Caco-2 (cell line): Measurements from ENCODE around the gene CRTAC1. TPM values are rescaled to one million over a fixed set of nuclear protein-coding genes. Genes with fewer than 3 reads are reported as not detected.

Experiments used
- BruUV-seq: library from RNA; stranded (reverse); fragments of 400-500 nt; replicated peaks from 2 replicates; lab custom pipeline; 2021; lab: Mats Ljungman, UMichigan
- CTCF ChIA-PET: fragments of 300-600 bp; sonication (Branson Sonifier 250); formaldehyde crosslinking; loops from one replicate; lab custom pipeline; 2022; ENCODE audit warnings: antibody characterized with exemption; lab: Charles Lee
- POLR2A ChIA-PET: fragments of 300-600 bp; sonication (Branson Sonifier 250); formaldehyde crosslinking; loops from one replicate; lab custom pipeline; 2022; ENCODE audit warnings: antibody characterized with exemption; lab: Charles Lee
- DNase-seq, 2 experiments: peaks; one replicate each; pipeline versions ENCODE4 v3.0.0 to v3.0.0-alpha.2; 2020 to 2022
- H3K27me3 ChIP-seq: replicated peaks from 2 replicates; pipeline ENCODE4 v1.6.0; 2011; ENCODE audit warnings: low read length; ENCODE audit not compliant: control insufficient read depth, insufficient read depth
- H3K36me3 ChIP-seq: 2 replicates; pipeline ENCODE4 v1.5.1; 2011; ENCODE audit warnings: low read length; ENCODE audit not compliant: control insufficient read depth, insufficient read depth
- H3K4me1 ChIP-seq: fragments of 250-450 bp; sonication (Bioruptor Pico); 2 replicates; pipeline ENCODE4 v1.5.1; 2020; ENCODE audit warnings: mild to moderate bottlenecking
- H3K4me3 ChIP-seq: 2 replicates; pipeline ENCODE4 v1.5.1; 2011; ENCODE audit warnings: low read depth, mild to moderate bottlenecking, control low read depth, low read length
- H3K9me3 ChIP-seq: fragments of 250-450 bp; sonication (Bioruptor Pico); 2 replicates; pipeline ENCODE4 v1.5.1; 2020; ENCODE audit warnings: mild to moderate bottlenecking, moderate library complexity
- H3K27ac Mint-ChIP-seq: one replicate; pipeline ENCODE4 v1.8.0; 2022; ENCODE audit warnings: mixed read lengths; ENCODE audit not compliant: unreplicated experiment
- H3K27me3 Mint-ChIP-seq: one replicate; pipeline ENCODE4 v1.8.0; 2022; ENCODE audit warnings: mixed read lengths; ENCODE audit not compliant: insufficient read depth, unreplicated experiment
- H3K36me3 Mint-ChIP-seq: one replicate; pipeline ENCODE4 v1.8.0; 2022; ENCODE audit warnings: mild to moderate bottlenecking, mixed read lengths; ENCODE audit not compliant: insufficient read depth, unreplicated experiment
- H3K4me1 Mint-ChIP-seq: one replicate; pipeline ENCODE4 v1.8.0; 2022; ENCODE audit warnings: low read depth, mixed read lengths; ENCODE audit not compliant: unreplicated experiment
- H3K4me3 Mint-ChIP-seq: one replicate; pipeline ENCODE4 v1.8.0; 2022; ENCODE audit warnings: mild to moderate bottlenecking, moderate library complexity, mixed read lengths; ENCODE audit not compliant: unreplicated experiment
- H3K9me3 Mint-ChIP-seq: one replicate; pipeline ENCODE4 v1.8.0; 2022; ENCODE audit warnings: mixed read lengths; ENCODE audit not compliant: unreplicated experiment
- CTCF ChIP-seq, 2 experiments: fragments of 200-600 bp in 1 of 2; IDR thresholded peaks; 1 replicate in 1 of 2; 2 replicates in 1 of 2; pipeline versions ENCODE4 v1.5.1 to v1.8.0; 2011 to 2022; ENCODE audit warnings: antibody characterized with exemption in 1 of 2, control low read depth in 1 of 2, inconsistent platforms in 1 of 2, low read depth in 1 of 2, low read length in 1 of 2, mild to moderate bottlenecking in 1 of 2, moderate library complexity in 1 of 2; ENCODE audit not compliant: insufficient read depth in 1 of 2, severe bottlenecking in 1 of 2, unreplicated experiment in 1 of 2
- intact Hi-C: fragments of 100-400 bp; cut with micrococcal nuclease; formaldehyde crosslinking; loops from one replicate; pipeline ENCODE4 v1.10.0; 2022; ENCODE audit not compliant: unreplicated experiment
- total RNA-seq: library from RNA; stranded (reverse); gene quantifications from 2 replicates; pipeline ENCODE4 v1.2.3, GENCODE V29; 2022

The CRTAC1 gene
- total RNA-seq, 1 experiment from 2014 or later = not detected

DNA sequence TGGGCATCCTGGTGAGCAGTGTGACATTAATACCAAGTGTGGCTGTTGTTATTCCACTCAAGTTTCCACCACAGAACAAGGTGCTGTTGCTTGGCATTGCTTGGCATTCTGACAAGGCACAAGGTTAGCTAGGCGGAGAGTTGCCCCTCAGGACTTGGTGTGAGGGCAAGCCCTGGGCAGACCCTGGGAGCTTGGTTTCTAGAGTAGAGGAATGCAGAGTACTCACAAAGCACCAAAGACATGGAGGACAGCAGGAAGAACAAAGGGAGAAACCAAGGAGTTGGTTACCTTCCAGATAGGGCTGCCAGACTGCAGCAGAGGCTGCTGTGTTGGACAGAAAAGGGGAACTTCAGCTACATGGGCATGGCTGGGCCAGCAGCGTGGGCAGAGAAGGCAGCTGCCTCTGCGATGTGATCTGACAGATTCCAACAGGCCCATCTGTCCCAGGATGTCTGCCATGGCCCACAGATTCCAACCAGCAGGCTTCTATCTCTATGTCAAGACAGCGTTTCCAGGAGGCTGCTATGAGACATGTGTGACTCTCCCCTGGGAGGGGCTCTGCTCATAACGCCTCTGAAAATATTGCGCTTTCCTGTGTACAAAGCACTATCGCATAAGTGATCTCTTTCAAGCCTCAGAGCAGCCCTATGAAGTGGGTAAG, 178.9 kb downstream of the CRTAC1 start:
- Histone ChIP-seq H3K36me3 (no peaks in the 10 kb centered on the region), H3K4me3 (no peak overlapping the region), H3K27me3 (no peaks in the 10 kb centered on the region; the same call in 1 of the 2 replicates), H3K4me1 (0 out of 2 replicates have a peak, but pooled peaks cover 17% of the 10 kb centered on the region), H3K9me3 (0 out of 2 replicates have a peak, but pooled peaks cover 5% of the 10 kb centered on the region)
- ChIA-PET CTCF (no interaction called here), POLR2A (no interaction called here)
- no peak for DNase-seq
- intact Hi-C loops = no loop called here
- no TSS peak for BruUV-seq
- H3K4me1 Mint-ChIP-seq = peaks cover 7% of the 10 kb centered on the region
- H3K4me3 Mint-ChIP-seq = no peak overlapping the region
- no peak for TF ChIP-seq CTCF (IDR thresholded peaks at IDR 0.05; ENCODE audit: insufficient read depth in 1 of 2, low read depth in 1 of 2, low read length in 1 of 2, severe bottlenecking in 1 of 2, unreplicated experiment in 1 of 2)
- H3K27me3 Mint-ChIP-seq = peaks cover 3% of the 10 kb centered on the region
- no peaks in the 10 kb centered on the region for H3K9me3 Mint-ChIP-seq
- H3K27ac Mint-ChIP-seq = no peak overlapping the region
- no peaks in the 10 kb centered on the region for H3K36me3 Mint-ChIP-seq

GRCh38 chr10:97850446-97850845, 180.0 kb downstream of the CRTAC1 start:
- CTCF ChIA-PET = interaction anchor here (0.6 kb wide), 1 partner anchor 12 kb away, joined by 4 read pairs; no protein-coding TSS in a partner anchor
- peak overlapping the region; percentile 68 for H3K4me3 Mint-ChIP-seq

More at GRCh38 chr10:97850446-97850845, 180.0 kb downstream of the CRTAC1 start:
- no TSS peak for BruUV-seq
- H3K9me3 ChIP-seq = no peaks in the 10 kb centered on the region
- no peak overlapping the region for H3K27ac Mint-ChIP-seq
- peaks cover 3% of the 10 kb centered on the region for H3K27me3 Mint-ChIP-seq
- no peaks in the 10 kb centered on the region; the same call in 1 of the 2 replicates for H3K27me3 ChIP-seq
- H3K4me1 Mint-ChIP-seq = peaks cover 7% of the 10 kb centered on the region
- no peak for TF ChIP-seq CTCF (IDR thresholded peaks at IDR 0.05; ENCODE audit: insufficient read depth in 1 of 2, low read depth in 1 of 2, low read length in 1 of 2, severe bottlenecking in 1 of 2, unreplicated experiment in 1 of 2)
- peak overlapping the region; percentile 32 for H3K4me3 ChIP-seq
- intact Hi-C loops = no loop called here
- DNase-seq = no peak
- POLR2A ChIA-PET = no interaction called here
- no peaks in the 10 kb centered on the region for H3K36me3 Mint-ChIP-seq
- 0 out of 2 replicates have a peak, but pooled peaks cover 14% of the 10 kb centered on the region for H3K4me1 ChIP-seq
- H3K36me3 ChIP-seq = no peaks in the 10 kb centered on the region
- H3K9me3 Mint-ChIP-seq = no peaks in the 10 kb centered on the region
